HepG2 (cell line): Measurements from ENCODE around the gene EPS8. TPM values are rescaled to one million over a fixed set of nuclear protein-coding genes. Genes with fewer than 3 reads are reported as not detected.
A peak's percentile ranks its signal among the peaks of the same experiment; 100 is the strongest.

Source experiments
- ATAC-seq: fragments of 200-7000 bp; cut with Tn5 transposase; 3 replicates; pipeline ENCODE4 v1.9.1; 2020; ENCODE audit warnings: mild to moderate bottlenecking, moderate library complexity
- BruUV-seq: library from RNA; stranded (reverse); fragments of 400-500 nt; replicated peaks from 2 replicates; lab custom pipeline; 2021; lab: Mats Ljungman, UMichigan
- CTCF ChIA-PET: fragments of 300-600 bp; formaldehyde crosslinking; extraction: SDS; loops from one replicate; lab custom pipeline; 2021; ENCODE audit warnings: low total read pairs, inconsistent platforms, low intra/inter-chr PET ratio; lab: Yijun Ruan, JAX
- POLR2A ChIA-PET: fragments of 350-600 bp; sonication (Branson Sonifier 250); formaldehyde crosslinking; loops from one replicate; lab custom pipeline; 2020; ENCODE audit warnings: antibody characterized with exemption, inconsistent platforms; lab: Yijun Ruan, JAX
- DNase-seq: peaks from one replicate; pipeline ENCODE4 v3.0.0-alpha.2; 2015; ENCODE audit warnings: low spot score
- FAIRE-seq: peaks from 3 replicates; lab custom pipeline; 2011; peaks lifted over from hg19 to GRCh38; lab: Jason Lieb, UNC
- H2AFZ ChIP-seq: one replicate; pipeline ENCODE4 v1.6.1; 2011; ENCODE audit warnings: low read length, inconsistent platforms
- H3K27ac ChIP-seq: fragments of 300-600 bp; 3 replicates; pipeline ENCODE4 v1.8.0; 2011; ENCODE audit warnings: mixed run types, mild to moderate bottlenecking, mixed read lengths, low read length, inconsistent platforms; ENCODE audit not compliant: insufficient read depth; ENCODE audit errors: extremely low read length
- H3K27me3 ChIP-seq, 2 experiments: fragments of 200-600 bp in 1 of 2; 2 replicates in 1 of 2; 3 replicates in 1 of 2; pipeline versions ENCODE4 v1.6.0 to v1.8.0; 2011; ENCODE audit warnings: low read length in 2 of 2, mild to moderate bottlenecking in 2 of 2, moderate library complexity in 2 of 2, inconsistent platforms in 1 of 2; ENCODE audit not compliant: insufficient read depth in 2 of 2, control insufficient read depth in 1 of 2
- H3K36me3 ChIP-seq, 2 experiments: fragments of 200-600 bp in 1 of 2; replicated peaks in 1 of 2; 2 replicates in 1 of 2; 3 replicates in 1 of 2; pipeline versions ENCODE4 v1.5.1 to v1.8.0; 2011; ENCODE audit warnings: low read length in 2 of 2, inconsistent platforms in 1 of 2; ENCODE audit not compliant: insufficient read depth in 2 of 2, control insufficient read depth in 1 of 2
- H3K4me1 ChIP-seq: 2 replicates; pipeline ENCODE4 v1.5.1; 2012; ENCODE audit warnings: low read length, inconsistent platforms; ENCODE audit not compliant: insufficient read depth
- H3K4me2 ChIP-seq: 2 replicates; pipeline ENCODE4 v1.6.0; 2011; ENCODE audit warnings: low read depth, low read length, inconsistent platforms
- H3K4me3 ChIP-seq, 3 experiments: fragments of 200-600 bp in 1 of 3; sonication (generic), shearing (Covaris generic) in 1 of 3; replicated peaks in 1 of 3; 2 replicates each; pipeline ENCODE4 v1.5.1; 2011 to 2016; ENCODE audit warnings: low read length in 3 of 3, inconsistent platforms in 2 of 3, low read depth in 2 of 3, mild to moderate bottlenecking in 2 of 3, control low read depth in 1 of 3, mixed read lengths in 1 of 3; ENCODE audit not compliant: insufficient read depth in 1 of 3
- H3K79me2 ChIP-seq: one replicate; pipeline ENCODE4 v1.6.1; 2011; ENCODE audit warnings: low read length, inconsistent platforms; ENCODE audit not compliant: insufficient read depth
- H3K9ac ChIP-seq: 2 replicates; pipeline ENCODE4 v1.6.0; 2011; ENCODE audit warnings: mild to moderate bottlenecking, low read depth, low read length, inconsistent platforms; ENCODE audit not compliant: insufficient read depth
- H3K9me3 ChIP-seq: 2 replicates; pipeline ENCODE4 v1.5.1; 2012; ENCODE audit warnings: mild to moderate bottlenecking, low read length
- H4K20me1 ChIP-seq: 2 replicates; pipeline ENCODE4 v1.6.0; 2011; ENCODE audit warnings: inconsistent platforms, mild to moderate bottlenecking, low read length, moderate library complexity; ENCODE audit not compliant: insufficient read depth
- ARHGAP35 ChIP-seq: sonication (generic); formaldehyde crosslinking; IDR thresholded peaks from 2 replicates; pipeline ENCODE4 v1.9.0; 2022; ENCODE audit warnings: mild to moderate bottlenecking, inconsistent platforms, moderate library complexity, missing genetic modification reagents, borderline replicate concordance
- ARID5B ChIP-seq: IDR thresholded peaks from 2 replicates; pipeline ENCODE4 v1.4.0; 2020; ENCODE audit warnings: mild to moderate bottlenecking, missing genetic modification reagents
- CHD4 ChIP-seq: fragments of 200-600 bp; sonication (generic); IDR thresholded peaks from 2 replicates; pipeline ENCODE4 v1.7.0; 2017; ENCODE audit warnings: mild to moderate bottlenecking, low read length, borderline replicate concordance
- NR0B2 ChIP-seq: sonication (generic); formaldehyde crosslinking; IDR thresholded peaks from 2 replicates; pipeline ENCODE4 v1.4.0; 2020; ENCODE audit warnings: mild to moderate bottlenecking, missing genetic modification reagents
- POGZ ChIP-seq: sonication (generic); formaldehyde crosslinking; IDR thresholded peaks from 2 replicates; pipeline ENCODE4 v1.4.0; 2020; ENCODE audit warnings: mild to moderate bottlenecking, missing genetic modification reagents
- SAP130 ChIP-seq: IDR thresholded peaks from 2 replicates; pipeline ENCODE4 v1.6.1; 2016; ENCODE audit warnings: low read depth
- TBP ChIP-seq: sonication (generic); formaldehyde crosslinking; IDR thresholded peaks from 2 replicates; pipeline ENCODE4 v1.5.0; 2020; ENCODE audit warnings: missing genetic modification reagents
- ZNF724P ChIP-seq: sonication (generic); formaldehyde crosslinking; IDR thresholded peaks from 2 replicates; pipeline ENCODE4 v1.8.0; 2022; ENCODE audit warnings: missing genetic modification reagents, borderline replicate concordance
- ZSCAN29 ChIP-seq: sonication (generic); formaldehyde crosslinking; conservative IDR thresholded peaks from 2 replicates; pipeline ENCODE4 v1.4.0; 2020; ENCODE audit warnings: mild to moderate bottlenecking, missing genetic modification reagents
- WGBS: methylation state at CpG from one replicate; pipeline ENCODE4 v1.1.6; 2017; ENCODE audit warnings: low lambda C conversion rate; 5-methylcytosine and 5-hydroxymethylcytosine counted together
- in situ Hi-C: cut with HindIII; loops from 2 replicates; pipeline ENCODE4 v1.10.0; 2017; ENCODE audit warnings: low pct_unique_long_range_greater_than_20kb; ENCODE audit not compliant: extremely low pct_ligation_motif_present
- intact Hi-C: fragments of 100-400 bp; cut with micrococcal nuclease; formaldehyde crosslinking; loops from one replicate; pipeline ENCODE4 v1.10.0; 2022; ENCODE audit not compliant: unreplicated experiment
- polyA plus RNA-seq, 8 experiments: library from polyadenylated mRNA; depleted of rRNA in 3 of 8; stranded (reverse) in 7 of 8; unstranded in 1 of 8; fragments of >200 nt; fragmentation: Illumina TruSeq in 4 of 8; extraction: Trizol in 4 of 8; gene quantifications; 2 replicates each; pipeline versions ENCODE4 v1.2.1 to v1.2.3, GENCODE V29; 2011 to 2016; ENCODE audit warnings: low read depth in 4 of 8, missing spikeins in 1 of 8, mixed read lengths in 1 of 8; ENCODE audit not compliant: insufficient read depth in 1 of 8
- total RNA-seq, 5 experiments: library from RNA; depleted of rRNA; stranded (reverse); fragments of >200 nt; fragmentation: Illumina TruSeq; extraction: Trizol; gene quantifications; 2 replicates each; pipeline ENCODE4 v1.2.3, GENCODE V29; 2016; ENCODE audit warnings: low read depth in 1 of 5
- TF ChIP-seq, protein P1 (sequence below): sonication (generic); formaldehyde crosslinking; IDR thresholded peaks from 2 replicates; pipeline ENCODE4 v1.5.1; 2020; ENCODE audit warnings: mild to moderate bottlenecking, missing genetic modification reagents, borderline replicate concordance
- TF ChIP-seq, protein P2 (sequence below): sonication (generic); formaldehyde crosslinking; conservative IDR thresholded peaks from 2 replicates; pipeline ENCODE4 v1.4.0; 2020; ENCODE audit warnings: missing genetic modification reagents
- TF ChIP-seq, protein P3 (sequence below): sonication (generic); formaldehyde crosslinking; IDR thresholded peaks from 2 replicates; pipeline ENCODE4 v1.4.0; 2020; ENCODE audit warnings: missing genetic modification reagents, borderline replicate concordance

EPS8 gene
- total and polyA plus RNA-seq, 2 of the 13 experiments (the other 11 are each of a cell fraction or from before 2014, with no cell fraction given) = 37.1 to 43.4 TPM

- ATAC-seq (peak; percentile 66), FAIRE-seq (peak; percentile 4), DNase-seq (peak; percentile 20)
- CTCF ChIA-PET = no interaction called here
- in situ Hi-C loops (no loop called here), intact Hi-C loops (no loop called here)
- 3% methylated on average over 1 of the region's 1 CpG for WGBS
- no peak overlapping the region for H3K4me3 ChIP-seq
- H3K9me3 ChIP-seq = no peaks in the 10 kb centered on the region
- no peaks in the 10 kb centered on the region; a peak in 1 of 5 replicates for H3K27me3 ChIP-seq
- H3K79me2 ChIP-seq = no peaks in the 10 kb centered on the region
- POLR2A ChIA-PET = no interaction called here
- H3K27ac ChIP-seq = no peak overlapping the region
- BruUV-seq = no TSS peak
- H3K9ac ChIP-seq = no peak overlapping the region
- no peaks in the 10 kb centered on the region for H4K20me1 ChIP-seq
- H3K4me2 ChIP-seq = peak overlapping the region; percentile 6; the same call in 1 of the 2 replicates
- no peaks in the 10 kb centered on the region for H3K36me3 ChIP-seq
- H2AFZ ChIP-seq = no peak overlapping the region
- peaks cover 31% of the 10 kb centered on the region for H3K4me1 ChIP-seq
- TF ChIP-seq ARID5B (CRISPR knock-in tag) (peak; percentile 40), ZNF724P (CRISPR knock-in tag) (no peak), POGZ (no peak), ZSCAN29 (CRISPR knock-in tag) (no peak), CHD4 (no peak), ARHGAP35 (CRISPR knock-in tag) (no peak), SAP130 (CRISPR knock-in tag) (peak; percentile 32; the same call in 1 of the 2 replicates), TBP (CRISPR knock-in tag) (no peak), NR0B2 (CRISPR knock-in tag) (no peak)
- TF ChIP-seq, protein P1, sequence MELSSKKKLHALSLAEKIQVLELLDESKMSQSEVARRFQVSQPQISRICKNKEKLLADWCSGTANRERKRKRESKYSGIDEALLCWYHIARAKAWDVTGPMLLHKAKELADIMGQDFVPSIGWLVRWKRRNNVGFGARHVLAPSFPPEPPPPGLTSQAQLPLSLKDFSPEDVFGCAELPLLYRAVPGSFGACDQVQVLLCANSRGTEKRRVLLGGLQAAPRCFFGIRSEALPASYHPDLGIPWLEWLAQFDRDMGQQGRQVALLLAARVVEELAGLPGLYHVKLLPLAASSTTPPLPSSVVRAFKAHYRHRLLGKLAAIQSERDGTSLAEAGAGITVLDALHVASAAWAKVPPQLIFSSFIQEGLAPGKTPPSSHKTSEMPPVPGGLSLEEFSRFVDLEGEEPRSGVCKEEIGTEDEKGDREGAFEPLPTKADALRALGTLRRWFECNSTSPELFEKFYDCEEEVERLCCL (CRISPR knock-in tag) = no peak
- TF ChIP-seq, protein P2, sequence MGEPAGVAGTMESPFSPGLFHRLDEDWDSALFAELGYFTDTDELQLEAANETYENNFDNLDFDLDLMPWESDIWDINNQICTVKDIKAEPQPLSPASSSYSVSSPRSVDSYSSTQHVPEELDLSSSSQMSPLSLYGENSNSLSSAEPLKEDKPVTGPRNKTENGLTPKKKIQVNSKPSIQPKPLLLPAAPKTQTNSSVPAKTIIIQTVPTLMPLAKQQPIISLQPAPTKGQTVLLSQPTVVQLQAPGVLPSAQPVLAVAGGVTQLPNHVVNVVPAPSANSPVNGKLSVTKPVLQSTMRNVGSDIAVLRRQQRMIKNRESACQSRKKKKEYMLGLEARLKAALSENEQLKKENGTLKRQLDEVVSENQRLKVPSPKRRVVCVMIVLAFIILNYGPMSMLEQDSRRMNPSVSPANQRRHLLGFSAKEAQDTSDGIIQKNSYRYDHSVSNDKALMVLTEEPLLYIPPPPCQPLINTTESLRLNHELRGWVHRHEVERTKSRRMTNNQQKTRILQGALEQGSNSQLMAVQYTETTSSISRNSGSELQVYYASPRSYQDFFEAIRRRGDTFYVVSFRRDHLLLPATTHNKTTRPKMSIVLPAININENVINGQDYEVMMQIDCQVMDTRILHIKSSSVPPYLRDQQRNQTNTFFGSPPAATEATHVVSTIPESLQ = no peak
- TF ChIP-seq, protein P3, sequence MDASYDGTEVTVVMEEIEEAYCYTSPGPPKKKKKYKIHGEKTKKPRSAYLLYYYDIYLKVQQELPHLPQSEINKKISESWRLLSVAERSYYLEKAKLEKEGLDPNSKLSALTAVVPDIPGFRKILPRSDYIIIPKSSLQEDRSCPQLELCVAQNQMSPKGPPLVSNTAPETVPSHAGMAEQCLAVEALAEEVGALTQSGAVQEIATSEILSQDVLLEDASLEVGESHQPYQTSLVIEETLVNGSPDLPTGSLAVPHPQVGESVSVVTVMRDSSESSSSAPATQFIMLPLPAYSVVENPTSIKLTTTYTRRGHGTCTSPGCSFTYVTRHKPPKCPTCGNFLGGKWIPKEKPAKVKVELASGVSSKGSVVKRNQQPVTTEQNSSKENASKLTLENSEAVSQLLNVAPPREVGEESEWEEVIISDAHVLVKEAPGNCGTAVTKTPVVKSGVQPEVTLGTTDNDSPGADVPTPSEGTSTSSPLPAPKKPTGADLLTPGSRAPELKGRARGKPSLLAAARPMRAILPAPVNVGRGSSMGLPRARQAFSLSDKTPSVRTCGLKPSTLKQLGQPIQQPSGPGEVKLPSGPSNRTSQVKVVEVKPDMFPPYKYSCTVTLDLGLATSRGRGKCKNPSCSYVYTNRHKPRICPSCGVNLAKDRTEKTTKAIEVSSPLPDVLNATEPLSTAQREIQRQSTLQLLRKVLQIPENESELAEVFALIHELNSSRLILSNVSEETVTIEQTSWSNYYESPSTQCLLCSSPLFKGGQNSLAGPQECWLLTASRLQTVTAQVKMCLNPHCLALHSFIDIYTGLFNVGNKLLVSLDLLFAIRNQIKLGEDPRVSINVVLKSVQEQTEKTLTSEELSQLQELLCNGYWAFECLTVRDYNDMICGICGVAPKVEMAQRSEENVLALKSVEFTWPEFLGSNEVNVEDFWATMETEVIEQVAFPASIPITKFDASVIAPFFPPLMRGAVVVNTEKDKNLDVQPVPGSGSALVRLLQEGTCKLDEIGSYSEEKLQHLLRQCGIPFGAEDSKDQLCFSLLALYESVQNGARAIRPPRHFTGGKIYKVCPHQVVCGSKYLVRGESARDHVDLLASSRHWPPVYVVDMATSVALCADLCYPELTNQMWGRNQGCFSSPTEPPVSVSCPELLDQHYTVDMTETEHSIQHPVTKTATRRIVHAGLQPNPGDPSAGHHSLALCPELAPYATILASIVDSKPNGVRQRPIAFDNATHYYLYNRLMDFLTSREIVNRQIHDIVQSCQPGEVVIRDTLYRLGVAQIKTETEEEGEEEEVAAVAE (CRISPR knock-in tag) = no peak
Measured at GRCh38 chr12:15574353-15574752, 214.8 kb downstream of the EPS8 start.
